ENCODE data around the gene TBCK. TPM values are rescaled to one million over a fixed set of nuclear protein-coding genes. Genes with fewer than 3 reads are reported as not detected.

Gene TBCK
- total and polyA plus RNA-seq, 2 experiments from 2014 or later: 13.9 to 28.9 TPM

DNA sequence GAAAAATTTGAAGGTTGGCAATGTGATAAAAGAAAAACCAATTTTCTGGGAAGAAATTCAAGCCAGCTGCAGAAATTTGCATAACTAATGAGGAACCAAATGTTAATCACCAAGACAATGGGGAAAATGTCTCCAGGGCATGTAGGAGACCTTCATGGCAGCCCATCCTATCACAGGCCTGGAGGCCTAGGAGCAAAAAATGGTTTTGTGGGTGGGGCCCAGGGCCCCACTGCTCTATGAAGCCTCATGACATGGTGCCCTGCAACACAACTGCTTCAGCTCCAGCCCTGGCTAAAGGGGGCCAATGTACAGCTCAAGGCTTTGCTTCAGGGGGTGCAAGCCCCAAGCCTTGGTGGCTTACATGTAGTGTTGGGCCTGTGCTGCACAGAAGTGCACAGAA is 184.0 kb downstream of the TBCK start:
- no peak overlapping the region for H3K4me3 ChIP-seq
- H3K79me2 ChIP-seq (replicated peaks; ENCODE audit: insufficient read depth): no peaks in the 10 kb centered on the region
- H3K9me2 ChIP-seq (ENCODE audit: insufficient read depth): no peaks in the 10 kb centered on the region
- no peaks in the 10 kb centered on the region for H3K27me3 Mint-ChIP-seq (ENCODE audit: insufficient read depth, low read depth, poor library complexity)
- H3K27ac Mint-ChIP-seq: no peak overlapping the region
- H3K4me2 ChIP-seq: no peak overlapping the region
- DNase-seq (ENCODE audit: low spot score) (no peak), ATAC-seq (no peak)
- H4K20me1 ChIP-seq (replicated peaks; ENCODE audit: insufficient read depth): no peaks in the 10 kb centered on the region
- no peaks in the 10 kb centered on the region for H3K36me3 ChIP-seq (ENCODE audit: insufficient read depth)
- H3K9me3 Mint-ChIP-seq: peaks cover 24% of the 10 kb centered on the region
- no peak overlapping the region for H3K27ac ChIP-seq (ENCODE audit: low read depth)
- no peaks in the 10 kb centered on the region for H3K4me1 Mint-ChIP-seq
- H3K27me3 ChIP-seq (ENCODE audit: insufficient read depth): no peaks in the 10 kb centered on the region
- TF ChIP-seq CREB1 (CRISPR knock-in tag; IDR thresholded peaks at IDR 0.05; ENCODE audit: low read depth) (no peak), POLR2AphosphoS5 (IDR thresholded peaks at IDR 0.05; ENCODE audit: low read depth) (no peak), ZNF331 (CRISPR knock-in tag; IDR thresholded peaks at IDR 0.05; ENCODE audit: low read depth) (no peak), NANOG (IDR thresholded peaks at IDR 0.05; ENCODE audit: borderline replicate concordance) (no peak), EZH2phosphoT487 (IDR thresholded peaks at IDR 0.05; ENCODE audit: unreplicated experiment) (no peak), JUNB (IDR thresholded peaks at IDR 0.05; ENCODE audit: unreplicated experiment) (no peak), STAT1 (IDR thresholded peaks at IDR 0.05; ENCODE audit: unreplicated experiment) (no peak), ZNF114 (CRISPR knock-in tag; IDR thresholded peaks at IDR 0.05) (no peak), EZH2 (IDR thresholded peaks at IDR 0.05; ENCODE audit: low read depth, unreplicated experiment) (no peak)
- TF ChIP-seq, protein P1, sequence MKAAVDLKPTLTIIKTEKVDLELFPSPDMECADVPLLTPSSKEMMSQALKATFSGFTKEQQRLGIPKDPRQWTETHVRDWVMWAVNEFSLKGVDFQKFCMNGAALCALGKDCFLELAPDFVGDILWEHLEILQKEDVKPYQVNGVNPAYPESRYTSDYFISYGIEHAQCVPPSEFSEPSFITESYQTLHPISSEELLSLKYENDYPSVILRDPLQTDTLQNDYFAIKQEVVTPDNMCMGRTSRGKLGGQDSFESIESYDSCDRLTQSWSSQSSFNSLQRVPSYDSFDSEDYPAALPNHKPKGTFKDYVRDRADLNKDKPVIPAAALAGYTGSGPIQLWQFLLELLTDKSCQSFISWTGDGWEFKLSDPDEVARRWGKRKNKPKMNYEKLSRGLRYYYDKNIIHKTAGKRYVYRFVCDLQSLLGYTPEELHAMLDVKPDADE (IDR thresholded peaks at IDR 0.05): no peak
- TF ChIP-seq, protein P2, sequence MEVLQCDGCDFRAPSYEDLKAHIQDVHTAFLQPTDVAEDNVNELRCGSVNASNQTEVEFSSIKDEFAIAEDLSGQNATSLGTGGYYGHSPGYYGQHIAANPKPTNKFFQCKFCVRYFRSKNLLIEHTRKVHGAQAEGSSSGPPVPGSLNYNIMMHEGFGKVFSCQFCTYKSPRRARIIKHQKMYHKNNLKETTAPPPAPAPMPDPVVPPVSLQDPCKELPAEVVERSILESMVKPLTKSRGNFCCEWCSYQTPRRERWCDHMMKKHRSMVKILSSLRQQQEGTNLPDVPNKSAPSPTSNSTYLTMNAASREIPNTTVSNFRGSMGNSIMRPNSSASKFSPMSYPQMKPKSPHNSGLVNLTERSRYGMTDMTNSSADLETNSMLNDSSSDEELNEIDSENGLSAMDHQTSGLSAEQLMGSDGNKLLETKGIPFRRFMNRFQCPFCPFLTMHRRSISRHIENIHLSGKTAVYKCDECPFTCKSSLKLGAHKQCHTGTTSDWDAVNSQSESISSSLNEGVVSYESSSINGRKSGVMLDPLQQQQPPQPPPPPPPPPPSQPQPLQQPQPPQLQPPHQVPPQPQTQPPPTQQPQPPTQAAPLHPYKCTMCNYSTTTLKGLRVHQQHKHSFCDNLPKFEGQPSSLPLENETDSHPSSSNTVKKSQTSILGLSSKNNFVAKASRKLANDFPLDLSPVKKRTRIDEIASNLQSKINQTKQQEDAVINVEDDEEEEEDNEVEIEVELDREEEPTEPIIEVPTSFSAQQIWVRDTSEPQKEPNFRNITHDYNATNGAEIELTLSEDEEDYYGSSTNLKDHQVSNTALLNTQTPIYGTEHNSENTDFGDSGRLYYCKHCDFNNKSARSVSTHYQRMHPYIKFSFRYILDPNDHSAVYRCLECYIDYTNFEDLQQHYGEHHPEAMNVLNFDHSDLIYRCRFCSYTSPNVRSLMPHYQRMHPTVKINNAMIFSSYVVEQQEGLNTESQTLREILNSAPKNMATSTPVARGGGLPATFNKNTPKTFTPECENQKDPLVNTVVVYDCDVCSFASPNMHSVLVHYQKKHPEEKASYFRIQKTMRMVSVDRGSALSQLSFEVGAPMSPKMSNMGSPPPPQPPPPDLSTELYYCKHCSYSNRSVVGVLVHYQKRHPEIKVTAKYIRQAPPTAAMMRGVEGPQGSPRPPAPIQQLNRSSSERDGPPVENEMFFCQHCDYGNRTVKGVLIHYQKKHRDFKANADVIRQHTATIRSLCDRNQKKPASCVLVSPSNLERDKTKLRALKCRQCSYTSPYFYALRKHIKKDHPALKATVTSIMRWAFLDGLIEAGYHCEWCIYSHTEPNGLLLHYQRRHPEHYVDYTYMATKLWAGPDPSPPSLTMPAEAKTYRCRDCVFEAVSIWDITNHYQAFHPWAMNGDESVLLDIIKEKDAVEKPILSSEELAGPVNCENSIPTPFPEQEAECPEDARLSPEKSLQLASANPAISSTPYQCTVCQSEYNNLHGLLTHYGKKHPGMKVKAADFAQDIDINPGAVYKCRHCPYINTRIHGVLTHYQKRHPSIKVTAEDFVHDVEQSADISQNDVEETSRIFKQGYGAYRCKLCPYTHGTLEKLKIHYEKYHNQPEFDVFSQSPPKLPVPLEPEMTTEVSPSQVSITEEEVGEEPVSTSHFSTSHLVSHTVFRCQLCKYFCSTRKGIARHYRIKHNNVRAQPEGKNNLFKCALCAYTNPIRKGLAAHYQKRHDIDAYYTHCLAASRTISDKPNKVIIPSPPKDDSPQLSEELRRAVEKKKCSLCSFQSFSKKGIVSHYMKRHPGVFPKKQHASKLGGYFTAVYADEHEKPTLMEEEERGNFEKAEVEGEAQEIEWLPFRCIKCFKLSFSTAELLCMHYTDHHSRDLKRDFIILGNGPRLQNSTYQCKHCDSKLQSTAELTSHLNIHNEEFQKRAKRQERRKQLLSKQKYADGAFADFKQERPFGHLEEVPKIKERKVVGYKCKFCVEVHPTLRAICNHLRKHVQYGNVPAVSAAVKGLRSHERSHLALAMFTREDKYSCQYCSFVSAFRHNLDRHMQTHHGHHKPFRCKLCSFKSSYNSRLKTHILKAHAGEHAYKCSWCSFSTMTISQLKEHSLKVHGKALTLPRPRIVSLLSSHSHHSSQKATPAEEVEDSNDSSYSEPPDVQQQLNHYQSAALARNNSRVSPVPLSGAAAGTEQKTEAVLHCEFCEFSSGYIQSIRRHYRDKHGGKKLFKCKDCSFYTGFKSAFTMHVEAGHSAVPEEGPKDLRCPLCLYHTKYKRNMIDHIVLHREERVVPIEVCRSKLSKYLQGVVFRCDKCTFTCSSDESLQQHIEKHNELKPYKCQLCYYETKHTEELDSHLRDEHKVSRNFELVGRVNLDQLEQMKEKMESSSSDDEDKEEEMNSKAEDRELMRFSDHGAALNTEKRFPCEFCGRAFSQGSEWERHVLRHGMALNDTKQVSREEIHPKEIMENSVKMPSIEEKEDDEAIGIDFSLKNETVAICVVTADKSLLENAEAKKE (CRISPR knock-in tag; IDR thresholded peaks at IDR 0.05): no peak
- TF ChIP-seq, protein P3, sequence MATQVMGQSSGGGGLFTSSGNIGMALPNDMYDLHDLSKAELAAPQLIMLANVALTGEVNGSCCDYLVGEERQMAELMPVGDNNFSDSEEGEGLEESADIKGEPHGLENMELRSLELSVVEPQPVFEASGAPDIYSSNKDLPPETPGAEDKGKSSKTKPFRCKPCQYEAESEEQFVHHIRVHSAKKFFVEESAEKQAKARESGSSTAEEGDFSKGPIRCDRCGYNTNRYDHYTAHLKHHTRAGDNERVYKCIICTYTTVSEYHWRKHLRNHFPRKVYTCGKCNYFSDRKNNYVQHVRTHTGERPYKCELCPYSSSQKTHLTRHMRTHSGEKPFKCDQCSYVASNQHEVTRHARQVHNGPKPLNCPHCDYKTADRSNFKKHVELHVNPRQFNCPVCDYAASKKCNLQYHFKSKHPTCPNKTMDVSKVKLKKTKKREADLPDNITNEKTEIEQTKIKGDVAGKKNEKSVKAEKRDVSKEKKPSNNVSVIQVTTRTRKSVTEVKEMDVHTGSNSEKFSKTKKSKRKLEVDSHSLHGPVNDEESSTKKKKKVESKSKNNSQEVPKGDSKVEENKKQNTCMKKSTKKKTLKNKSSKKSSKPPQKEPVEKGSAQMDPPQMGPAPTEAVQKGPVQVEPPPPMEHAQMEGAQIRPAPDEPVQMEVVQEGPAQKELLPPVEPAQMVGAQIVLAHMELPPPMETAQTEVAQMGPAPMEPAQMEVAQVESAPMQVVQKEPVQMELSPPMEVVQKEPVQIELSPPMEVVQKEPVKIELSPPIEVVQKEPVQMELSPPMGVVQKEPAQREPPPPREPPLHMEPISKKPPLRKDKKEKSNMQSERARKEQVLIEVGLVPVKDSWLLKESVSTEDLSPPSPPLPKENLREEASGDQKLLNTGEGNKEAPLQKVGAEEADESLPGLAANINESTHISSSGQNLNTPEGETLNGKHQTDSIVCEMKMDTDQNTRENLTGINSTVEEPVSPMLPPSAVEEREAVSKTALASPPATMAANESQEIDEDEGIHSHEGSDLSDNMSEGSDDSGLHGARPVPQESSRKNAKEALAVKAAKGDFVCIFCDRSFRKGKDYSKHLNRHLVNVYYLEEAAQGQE (IDR thresholded peaks at IDR 0.05; ENCODE audit: unreplicated experiment): no peak
- TF ChIP-seq, protein P4, sequence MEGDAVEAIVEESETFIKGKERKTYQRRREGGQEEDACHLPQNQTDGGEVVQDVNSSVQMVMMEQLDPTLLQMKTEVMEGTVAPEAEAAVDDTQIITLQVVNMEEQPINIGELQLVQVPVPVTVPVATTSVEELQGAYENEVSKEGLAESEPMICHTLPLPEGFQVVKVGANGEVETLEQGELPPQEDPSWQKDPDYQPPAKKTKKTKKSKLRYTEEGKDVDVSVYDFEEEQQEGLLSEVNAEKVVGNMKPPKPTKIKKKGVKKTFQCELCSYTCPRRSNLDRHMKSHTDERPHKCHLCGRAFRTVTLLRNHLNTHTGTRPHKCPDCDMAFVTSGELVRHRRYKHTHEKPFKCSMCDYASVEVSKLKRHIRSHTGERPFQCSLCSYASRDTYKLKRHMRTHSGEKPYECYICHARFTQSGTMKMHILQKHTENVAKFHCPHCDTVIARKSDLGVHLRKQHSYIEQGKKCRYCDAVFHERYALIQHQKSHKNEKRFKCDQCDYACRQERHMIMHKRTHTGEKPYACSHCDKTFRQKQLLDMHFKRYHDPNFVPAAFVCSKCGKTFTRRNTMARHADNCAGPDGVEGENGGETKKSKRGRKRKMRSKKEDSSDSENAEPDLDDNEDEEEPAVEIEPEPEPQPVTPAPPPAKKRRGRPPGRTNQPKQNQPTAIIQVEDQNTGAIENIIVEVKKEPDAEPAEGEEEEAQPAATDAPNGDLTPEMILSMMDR (conservative IDR thresholded peaks at IDR 0.05; ENCODE audit: low read depth in 2 of 2): no peak
- H3K36me3 Mint-ChIP-seq (ENCODE audit: low read depth): peaks cover 25% of the 10 kb centered on the region
- no peaks in the 10 kb centered on the region for H3F3A ChIP-seq (replicated peaks; ENCODE audit: low read depth)
- H2AFZ ChIP-seq: no peak overlapping the region
- H3K4me3 Mint-ChIP-seq: no peak overlapping the region
- H3K4me1 ChIP-seq (ENCODE audit: insufficient read depth): no peaks in the 10 kb centered on the region

All from GM23338 (cell line).